HG03571 (cell line): ENCODE data around the gene UFD1.

ENCODE experiments used
- ATAC-seq: cut with Tn5 transposase; IDR thresholded peaks from one replicate; pipeline ENCODE4 v1.9.1; 2021; ENCODE audit not compliant: unreplicated experiment

Gene UFD1

DNA sequence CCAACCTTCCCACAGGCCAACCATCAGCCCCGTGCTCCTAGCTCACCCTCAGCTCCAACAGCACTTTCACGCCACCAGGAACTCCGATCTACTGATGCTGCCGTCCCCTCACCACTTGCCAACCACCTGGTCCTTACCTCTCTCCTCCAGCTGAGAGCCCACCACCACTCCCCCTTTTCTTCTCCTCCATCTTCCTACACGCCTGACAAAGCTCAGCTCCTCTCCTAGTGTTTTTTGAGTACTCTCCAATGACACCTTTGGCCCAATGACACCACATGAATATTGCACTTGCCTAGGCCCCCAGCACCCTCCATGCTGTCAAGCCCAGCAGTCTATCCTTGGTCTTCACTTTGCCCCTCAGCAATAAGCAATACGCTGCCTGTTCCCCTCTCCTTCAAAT is 78.1 kb downstream of the UFD1 start:
- ATAC-seq: no peak
